K562 (cell line): ENCODE measurements around the gene TUT4. TPM values are rescaled to one million over a fixed set of nuclear protein-coding genes. Genes with fewer than 3 reads are reported as not detected.

Experiments used
- polyA plus RNA-seq, 8 experiments: library from polyadenylated mRNA; depleted of rRNA in 4 of 8; stranded (reverse) in 5 of 8; unstranded in 3 of 8; fragments of >200 nt; fragmentation: Nextera tagmentation in 2 of 8; fragmentation: Illumina TruSeq in 1 of 8; extraction: Ambion mirVana in 2 of 8; extraction: Trizol in 1 of 8; gene quantifications; 2 replicates each; pipeline versions ENCODE4 v1.2.1 to v1.2.3, GENCODE V29; 2011 to 2014; ENCODE audit warnings: inconsistent platforms in 1 of 8, missing spikeins in 1 of 8
- total RNA-seq, 7 experiments: library from RNA; depleted of rRNA in 6 of 7; stranded (reverse); fragments of >200 nt in 6 of 7; fragmentation: Illumina TruSeq in 2 of 7; extraction: Trizol in 2 of 7; gene quantifications; 2 replicates each; pipeline versions ENCODE4 v1.2.1 to v1.2.3, GENCODE V29; 2011 to 2021; ENCODE audit warnings: low replicate concordance in 1 of 7

TUT4 gene
- total and polyA plus RNA-seq, 9 of the 15 experiments (the other 6 are each of a cell fraction or from before 2014, with no cell fraction given) = 15.8 to 53.5 (median 36.7) TPM

Other genes starting within 250 kb of the TUT4 start
- gene CC2D1B, start 186.9 kb downstream of the TUT4 start, total RNA-seq (2014; rRNA removed) = 25.5 and 29.7 TPM in 2 replicates
- gene CC2D1B, start 186.9 kb downstream of the TUT4 start, total RNA-seq (2014; rRNA removed; fragmentation: Illumina TruSeq; extraction: Trizol) = 19.4 and 20.2 TPM in 2 replicates
- gene CC2D1B, start 186.9 kb downstream of the TUT4 start, total RNA-seq (2015; rRNA removed; fragmentation: Illumina TruSeq; extraction: Trizol) = 25.3 and 28.6 TPM in 2 replicates
- gene CC2D1B, start 186.9 kb downstream of the TUT4 start, total RNA-seq (2021) = 27.7 and 33.6 TPM in 2 replicates
- gene CC2D1B, start 186.9 kb downstream of the TUT4 start, polyA plus RNA-seq (2011; rRNA removed) = 12.6 and 18.9 TPM in 2 replicates
- 21.1 and 25.8 TPM in 2 replicates for gene CC2D1B, start 186.9 kb downstream of the TUT4 start, polyA plus RNA-seq (2014; fragmentation: Illumina TruSeq; extraction: Trizol)
- gene CC2D1B, start 186.9 kb downstream of the TUT4 start, polyA plus RNA-seq (2014; fragmentation: Nextera tagmentation; extraction: Ambion mirVana) = 1 to 10 TPM; 1.2 to 1.5 TPM
- 22.7 and 25.6 TPM in 2 replicates for gene CC2D1B, start 186.9 kb downstream of the TUT4 start, polyA plus RNA-seq (2014; rRNA removed)
- 70.5 and 74.5 TPM in 2 replicates for gene ORC1, start 148.7 kb downstream of the TUT4 start, total RNA-seq (2014; rRNA removed)
- 66.7 and 69.9 TPM in 2 replicates for gene ORC1, start 148.7 kb downstream of the TUT4 start, total RNA-seq (2014; rRNA removed; fragmentation: Illumina TruSeq; extraction: Trizol)
- gene ORC1, start 148.7 kb downstream of the TUT4 start, total RNA-seq (2015; rRNA removed; fragmentation: Illumina TruSeq; extraction: Trizol) = 66.6 and 69.7 TPM in 2 replicates
- gene ORC1, start 148.7 kb downstream of the TUT4 start, total RNA-seq (2021) = 65.8 and 72.0 TPM in 2 replicates
- gene ORC1, start 148.7 kb downstream of the TUT4 start, polyA plus RNA-seq (2011; rRNA removed) = 80.7 and 91.8 TPM in 2 replicates
- gene ORC1, start 148.7 kb downstream of the TUT4 start, polyA plus RNA-seq (2014; fragmentation: Illumina TruSeq; extraction: Trizol) = 82.6 and 91.6 TPM in 2 replicates
- gene ORC1, start 148.7 kb downstream of the TUT4 start, polyA plus RNA-seq (2014; fragmentation: Nextera tagmentation; extraction: Ambion mirVana) = 10 to 100 TPM; 26.4 to 46.9 TPM
- 61.7 and 63.5 TPM in 2 replicates for gene ORC1, start 148.7 kb downstream of the TUT4 start, polyA plus RNA-seq (2014; rRNA removed)
- 53.6 and 64.4 TPM in 2 replicates for gene PRPF38A, start 148.5 kb downstream of the TUT4 start, total RNA-seq (2014; rRNA removed)
- gene PRPF38A, start 148.5 kb downstream of the TUT4 start, total RNA-seq (2014; rRNA removed; fragmentation: Illumina TruSeq; extraction: Trizol) = 67.5 and 71.8 TPM in 2 replicates
- gene PRPF38A, start 148.5 kb downstream of the TUT4 start, total RNA-seq (2015; rRNA removed; fragmentation: Illumina TruSeq; extraction: Trizol) = 51.0 and 58.7 TPM in 2 replicates
- gene PRPF38A, start 148.5 kb downstream of the TUT4 start, total RNA-seq (2021) = 115 and 122 TPM in 2 replicates
- 89.2 and 108 TPM in 2 replicates for gene PRPF38A, start 148.5 kb downstream of the TUT4 start, polyA plus RNA-seq (2011; rRNA removed)
- 120 and 133 TPM in 2 replicates for gene PRPF38A, start 148.5 kb downstream of the TUT4 start, polyA plus RNA-seq (2014; fragmentation: Illumina TruSeq; extraction: Trizol)
- 100 to 1,000 TPM; 126 to 198 TPM for gene PRPF38A, start 148.5 kb downstream of the TUT4 start, polyA plus RNA-seq (2014; fragmentation: Nextera tagmentation; extraction: Ambion mirVana)
- gene PRPF38A, start 148.5 kb downstream of the TUT4 start, polyA plus RNA-seq (2014; rRNA removed) = 54.8 and 58.6 TPM in 2 replicates
- gene GPX7, start 49.3 kb upstream of the TUT4 start, total RNA-seq (2014; rRNA removed) = not detected in 2 replicates
- gene GPX7, start 49.3 kb upstream of the TUT4 start, total RNA-seq (2014; rRNA removed; fragmentation: Illumina TruSeq; extraction: Trizol) = not detected in 2 replicates
- not detected in 2 replicates for gene GPX7, start 49.3 kb upstream of the TUT4 start, total RNA-seq (2015; rRNA removed; fragmentation: Illumina TruSeq; extraction: Trizol)
- not detected in 2 replicates for gene GPX7, start 49.3 kb upstream of the TUT4 start, total RNA-seq (2021)
- gene GPX7, start 49.3 kb upstream of the TUT4 start, polyA plus RNA-seq (2011; rRNA removed) = 0.07 TPM in 1 of 2 replicates, not detected in the other
- gene GPX7, start 49.3 kb upstream of the TUT4 start, polyA plus RNA-seq (2014; fragmentation: Illumina TruSeq; extraction: Trizol) = not detected in 2 replicates
- under 1 TPM in 1 of 2 experiments, not detected in 1; 0.08 TPM for gene GPX7, start 49.3 kb upstream of the TUT4 start, polyA plus RNA-seq (2014; fragmentation: Nextera tagmentation; extraction: Ambion mirVana)
- not detected in 2 replicates for gene GPX7, start 49.3 kb upstream of the TUT4 start, polyA plus RNA-seq (2014; rRNA removed)
- not detected in 2 replicates for gene SHISAL2A, start 80.1 kb upstream of the TUT4 start, total RNA-seq (2014; rRNA removed)
- not detected in 2 replicates for gene SHISAL2A, start 80.1 kb upstream of the TUT4 start, total RNA-seq (2014; rRNA removed; fragmentation: Illumina TruSeq; extraction: Trizol)
- gene SHISAL2A, start 80.1 kb upstream of the TUT4 start, total RNA-seq (2015; rRNA removed; fragmentation: Illumina TruSeq; extraction: Trizol) = not detected in 2 replicates
- 0.11 TPM in 1 of 2 replicates, not detected in the other for gene SHISAL2A, start 80.1 kb upstream of the TUT4 start, total RNA-seq (2021)
- gene SHISAL2A, start 80.1 kb upstream of the TUT4 start, polyA plus RNA-seq (2011; rRNA removed) = not detected in 2 replicates
- not detected in 2 replicates for gene SHISAL2A, start 80.1 kb upstream of the TUT4 start, polyA plus RNA-seq (2014; fragmentation: Illumina TruSeq; extraction: Trizol)
- not detected for gene SHISAL2A, start 80.1 kb upstream of the TUT4 start, polyA plus RNA-seq (2014; fragmentation: Nextera tagmentation; extraction: Ambion mirVana)
- gene SHISAL2A, start 80.1 kb upstream of the TUT4 start, polyA plus RNA-seq (2014; rRNA removed) = not detected in 2 replicates
- 19.4 and 22.9 TPM in 2 replicates for gene COA7, start 145.3 kb upstream of the TUT4 start, total RNA-seq (2014; rRNA removed)
- gene COA7, start 145.3 kb upstream of the TUT4 start, total RNA-seq (2014; rRNA removed; fragmentation: Illumina TruSeq; extraction: Trizol) = 48.8 and 50.2 TPM in 2 replicates
- gene COA7, start 145.3 kb upstream of the TUT4 start, total RNA-seq (2015; rRNA removed; fragmentation: Illumina TruSeq; extraction: Trizol) = 50.6 and 53.9 TPM in 2 replicates
- gene COA7, start 145.3 kb upstream of the TUT4 start, total RNA-seq (2021) = 59.3 and 61.3 TPM in 2 replicates
- 42.7 and 51.0 TPM in 2 replicates for gene COA7, start 145.3 kb upstream of the TUT4 start, polyA plus RNA-seq (2011; rRNA removed)
- gene COA7, start 145.3 kb upstream of the TUT4 start, polyA plus RNA-seq (2014; fragmentation: Illumina TruSeq; extraction: Trizol) = 37.3 and 45.9 TPM in 2 replicates
- gene COA7, start 145.3 kb upstream of the TUT4 start, polyA plus RNA-seq (2014; fragmentation: Nextera tagmentation; extraction: Ambion mirVana) = 10 to 100 TPM; 59.6 to 82.8 TPM
- gene COA7, start 145.3 kb upstream of the TUT4 start, polyA plus RNA-seq (2014; rRNA removed) = 34.2 and 43.7 TPM in 2 replicates
- 12.2 and 15.7 TPM in 2 replicates for gene ZYG11B, start 173.4 kb upstream of the TUT4 start, total RNA-seq (2014; rRNA removed)
- gene ZYG11B, start 173.4 kb upstream of the TUT4 start, total RNA-seq (2014; rRNA removed; fragmentation: Illumina TruSeq; extraction: Trizol) = 22.2 and 24.5 TPM in 2 replicates
- 18.7 and 21.0 TPM in 2 replicates for gene ZYG11B, start 173.4 kb upstream of the TUT4 start, total RNA-seq (2015; rRNA removed; fragmentation: Illumina TruSeq; extraction: Trizol)
- gene ZYG11B, start 173.4 kb upstream of the TUT4 start, total RNA-seq (2021) = 19.7 and 20.4 TPM in 2 replicates
- 18.1 and 18.4 TPM in 2 replicates for gene ZYG11B, start 173.4 kb upstream of the TUT4 start, polyA plus RNA-seq (2011; rRNA removed)
- 8.5 and 9.2 TPM in 2 replicates for gene ZYG11B, start 173.4 kb upstream of the TUT4 start, polyA plus RNA-seq (2014; fragmentation: Illumina TruSeq; extraction: Trizol)
- 1 to 10 TPM; 4.9 to 6.1 TPM for gene ZYG11B, start 173.4 kb upstream of the TUT4 start, polyA plus RNA-seq (2014; fragmentation: Nextera tagmentation; extraction: Ambion mirVana)
- gene ZYG11B, start 173.4 kb upstream of the TUT4 start, polyA plus RNA-seq (2014; rRNA removed) = 7.9 and 8.8 TPM in 2 replicates